Heart right ventricle (tissue), 16 donors: ENCODE measurements around the gene ATP11A. TPM values are rescaled to one million over a fixed set of nuclear protein-coding genes. Genes with fewer than 3 reads are reported as not detected.
A peak's percentile ranks its signal among the peaks of the same experiment; 100 is the strongest.

Source experiments
- ATAC-seq, 8 donors: fragments of 200-7000 bp; cut with Tn5 transposase; one replicate each; pipeline ENCODE4 v1.9.1; 2020; ENCODE audit warnings: mild to moderate bottlenecking in 8 of 8, moderate library complexity in 8 of 8, moderate number of reproducible peaks in 1 of 8
- DNase-seq, 2 donors: peaks; one replicate each; pipeline ENCODE4 v3.0.0-alpha.2; 2020
- H3K27ac ChIP-seq, 10 donors: fragments of 200-600 bp; sonication (generic) in 2 of 10; one replicate each; pipeline versions ENCODE4 v1.5.0 to v1.8.0; 2020 to 2022; ENCODE audit warnings: mild to moderate bottlenecking in 3 of 10
- H3K27me3 ChIP-seq, 7 donors: fragments of 200-600 bp; one replicate each; pipeline ENCODE4 v1.8.0; 2021 to 2022; ENCODE audit warnings: mild to moderate bottlenecking in 2 of 7
- H3K36me3 ChIP-seq, 9 donors: fragments of 200-600 bp; sonication (generic) in 1 of 9; one replicate each; pipeline versions ENCODE4 v1.5.0 to v1.8.0; 2020 to 2022; ENCODE audit warnings: mild to moderate bottlenecking in 2 of 9
- H3K4me1 ChIP-seq, 9 donors: fragments of 200-600 bp; sonication (generic) in 1 of 9; one replicate each; pipeline versions ENCODE4 v1.5.0 to v1.8.0; 2020 to 2022; ENCODE audit warnings: mild to moderate bottlenecking in 4 of 9
- H3K4me3 ChIP-seq, 10 donors: fragments of 200-600 bp; sonication (generic) in 2 of 10; one replicate each; pipeline versions ENCODE4 v1.5.0 to v1.8.0; 2020 to 2022; ENCODE audit warnings: mild to moderate bottlenecking in 7 of 10, moderate library complexity in 2 of 10
- H3K9me3 ChIP-seq, 11 donors: fragments of 200-600 bp in 10 of 11; sonication (generic) in 2 of 11; one replicate each; pipeline versions ENCODE4 v1.5.0 to v1.8.0; 2013 to 2022; ENCODE audit warnings: mild to moderate bottlenecking in 2 of 11, control low read depth in 1 of 11, moderate library complexity in 1 of 11
- WGBS, 2 donors: extraction: QIAGEN DNeasy Blood & Tissue Kit; methylation state at CpG; one replicate each; pipeline ENCODE4 v1.1.7; 2013; ENCODE audit warnings: inconsistent platforms in 1 of 2; 5-methylcytosine and 5-hydroxymethylcytosine counted together
- intact Hi-C, 10 donors: fragments of 100-400 bp; cut with DNase I; formaldehyde crosslinking; loops; one replicate each; pipeline versions ENCODE4 v1.11.1 to v1.14.2; 2022
- polyA plus RNA-seq, 2 donors: library from polyadenylated mRNA; stranded (reverse); fragments of 200-250 nt; gene quantifications; one replicate each; pipeline ENCODE4 v1.2.3, GENCODE V29; 2013
- total RNA-seq, 10 donors: library from RNA; stranded (reverse); fragmentation: NEBNext Ultra II Directional in 3 of 10; extraction: Animal tissue kit (Norgen Biotek cat#: 25700) in 3 of 10; gene quantifications; one replicate each; pipeline versions ENCODE4 v1.2.1 to v1.2.4, GENCODE V29; 2021 to 2023
- TF ChIP-seq, protein P1 (sequence below), 9 donors: fragments of 200-600 bp; sonication (generic) in 2 of 9; IDR thresholded peaks; one replicate each; pipeline versions ENCODE4 v1.5.0 to v1.8.0; 2021 to 2022; ENCODE audit warnings: antibody characterized with exemption in 9 of 9, mild to moderate bottlenecking in 5 of 9, moderate library complexity in 1 of 9
- donor health status: Arrhythmogenic right ventricular cardiomyopathy.
- donor health status: ischemic (EF 13 %, LVEDD 7.1; RV severe dilation, severe dysfunction).
- donor health status: healthy with polysubstance abuse.
- donor health status: DM: no; HTN: yes; CAD: no.
- donor health status: DM: no; HTN: no; CAD: no.
- donor health status: ischemic (EF 25% LVEDD 6.9; RV normal size, moderate dysfunction).
- donor health status: ischemic (EF 25% LVEDD 5.7; RV mildly dilated, moderate dysfunction).
- donor health status: healthy.
- donor health status: DM: yes; HTN: yes; CAD: no.
- donor health status: Ischemic cardiomyopathy.
- donor health status: ischemic (EF 35%, LVEDD 5.7; RV mildly dilated, moderate dysfunction).
- donor health status: nonischemic (EF 11% LVEDD 7.7; RV severe dilation, severe dysfunction).
- donor health status: DM: yes; HTN: yes; CAD: no.
- donor health status: PGD.
- donor health status: ischemic (EF 29% LVEDD 5.4; RV normal size, mild dysfunction).
- donor health status: nonischemic (EF 23%, LVEDD 6.1; RV moderate dilation, normal function).

The ATP11A gene
- total and polyA plus RNA-seq, 12 donors = 20.0 to 164 (median 107) TPM

DNA sequence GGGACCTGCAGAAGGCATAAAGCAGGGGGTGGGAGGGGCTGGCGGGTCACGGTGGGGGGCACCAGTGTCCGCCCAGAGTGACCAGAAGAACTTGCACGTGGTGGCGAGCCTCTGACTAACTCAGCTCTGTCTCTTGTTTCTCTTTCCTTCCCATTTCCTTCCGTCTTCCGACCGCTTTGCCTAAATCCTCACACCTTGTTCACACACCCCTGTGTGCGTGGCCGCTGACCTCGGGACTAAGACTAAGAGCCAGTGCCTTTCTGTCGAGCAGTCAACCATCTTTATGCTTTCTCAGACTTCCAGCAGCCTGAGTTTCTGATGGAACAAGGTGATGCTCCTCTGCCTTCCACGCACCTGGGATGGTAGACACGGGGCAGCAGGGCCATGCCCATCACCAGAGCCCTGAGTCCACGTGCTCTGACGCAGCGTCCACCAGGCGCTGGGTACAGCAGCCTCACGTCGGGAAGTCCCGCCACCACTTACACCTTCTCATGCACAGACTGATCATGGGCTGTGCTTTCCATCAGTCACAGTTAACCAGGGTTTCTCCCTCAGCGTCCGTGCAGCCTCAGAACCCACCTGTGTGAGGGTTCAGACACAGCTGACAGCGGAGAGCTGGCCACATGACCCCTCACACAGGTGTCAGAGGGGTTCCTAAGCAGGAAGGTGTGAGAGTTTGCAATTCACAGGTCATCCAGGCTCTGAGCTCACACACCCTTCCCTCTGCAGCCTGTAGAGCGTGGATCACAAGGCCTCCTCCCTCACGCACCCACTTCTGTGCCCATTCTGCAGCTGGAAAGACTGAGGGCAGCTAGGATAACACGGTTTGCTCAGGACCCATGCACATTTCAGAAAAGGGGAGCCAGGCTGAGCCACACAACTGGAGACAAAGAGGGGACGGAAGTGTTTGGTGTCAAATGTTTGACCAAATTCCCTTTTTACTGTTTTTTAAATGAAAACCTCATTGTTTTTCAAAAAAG, 188.4 kb downstream of the ATP11A start:
- Histone ChIP-seq H3K4me3 (no peak overlapping the region), H3K27me3 (no peaks in the 10 kb centered on the region), H3K36me3 (peaks cover 0 to 87% (median 34%) of the 10 kb centered on the region in 9 donors), H3K9me3 (no peaks in the 10 kb centered on the region), H3K27ac (no peak overlapping the region), H3K4me1 (peaks cover 0 to 27% (median 14%) of the 10 kb centered on the region in 9 donors)
- DNase-seq = peak in 1 of 2 donors; percentile 5
- intact Hi-C loops = loop anchor here in 1 of 10 donors (10.0 kb wide), 1 partner anchor 243 kb away; no protein-coding TSS in a partner anchor
- ATAC-seq = no peak
- 94 to 96% methylated on average over 28 of the region's 28 CpGs for WGBS, 2 donors
- TF ChIP-seq, protein P1, sequence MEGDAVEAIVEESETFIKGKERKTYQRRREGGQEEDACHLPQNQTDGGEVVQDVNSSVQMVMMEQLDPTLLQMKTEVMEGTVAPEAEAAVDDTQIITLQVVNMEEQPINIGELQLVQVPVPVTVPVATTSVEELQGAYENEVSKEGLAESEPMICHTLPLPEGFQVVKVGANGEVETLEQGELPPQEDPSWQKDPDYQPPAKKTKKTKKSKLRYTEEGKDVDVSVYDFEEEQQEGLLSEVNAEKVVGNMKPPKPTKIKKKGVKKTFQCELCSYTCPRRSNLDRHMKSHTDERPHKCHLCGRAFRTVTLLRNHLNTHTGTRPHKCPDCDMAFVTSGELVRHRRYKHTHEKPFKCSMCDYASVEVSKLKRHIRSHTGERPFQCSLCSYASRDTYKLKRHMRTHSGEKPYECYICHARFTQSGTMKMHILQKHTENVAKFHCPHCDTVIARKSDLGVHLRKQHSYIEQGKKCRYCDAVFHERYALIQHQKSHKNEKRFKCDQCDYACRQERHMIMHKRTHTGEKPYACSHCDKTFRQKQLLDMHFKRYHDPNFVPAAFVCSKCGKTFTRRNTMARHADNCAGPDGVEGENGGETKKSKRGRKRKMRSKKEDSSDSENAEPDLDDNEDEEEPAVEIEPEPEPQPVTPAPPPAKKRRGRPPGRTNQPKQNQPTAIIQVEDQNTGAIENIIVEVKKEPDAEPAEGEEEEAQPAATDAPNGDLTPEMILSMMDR (IDR thresholded peaks at IDR 0.05) = no peak

DNA sequence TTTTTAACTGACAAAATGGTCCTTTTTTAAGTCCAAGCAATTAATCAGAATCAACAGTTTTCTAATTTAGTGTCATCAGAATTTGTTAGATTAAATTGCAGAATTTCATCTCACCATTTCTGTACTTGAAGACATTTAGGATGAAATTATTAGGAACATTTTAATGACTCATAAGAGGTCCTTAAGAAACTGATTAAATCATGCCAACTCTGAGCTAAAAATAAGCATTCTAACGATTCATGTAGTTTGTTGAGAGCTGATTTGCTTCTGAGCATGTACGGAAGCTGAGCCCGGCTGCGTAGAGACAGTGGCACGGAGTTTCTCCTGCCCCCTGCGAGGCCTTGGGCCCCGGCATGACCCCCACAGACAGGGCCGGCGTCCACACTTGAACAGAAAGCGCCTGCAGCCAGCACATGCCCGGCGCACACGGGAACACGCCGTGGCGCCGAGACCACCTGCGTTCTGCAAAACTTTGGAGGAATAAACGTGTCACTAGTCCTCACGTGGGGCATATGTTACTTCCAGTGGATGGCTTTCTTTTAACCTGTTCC, 189.5 kb downstream of the ATP11A start:
- H3K4me1 ChIP-seq = peaks cover 0 to 22% (median 9%) of the 10 kb centered on the region in 9 donors
- H3K27ac ChIP-seq = peak overlapping the region in 1 of 10 donors; percentile 39
- peak in 6 of 8 donors; percentile 22 to 61 (median 52) for ATAC-seq
- WGBS, 2 donors = 42 to 69% methylated on average over 20 of the region's 20 CpGs
- peak in 1 of 2 donors; percentile 35 for DNase-seq
- no peak overlapping the region for H3K4me3 ChIP-seq
- peaks cover 0 to 91% (median 34%) of the 10 kb centered on the region in 9 donors for H3K36me3 ChIP-seq
- intact Hi-C loops = loop anchor here in 1 of 10 donors (10.0 kb wide), 1 partner anchor 245 kb away; no protein-coding TSS in a partner anchor
- no peaks in the 10 kb centered on the region for H3K9me3 ChIP-seq
- H3K27me3 ChIP-seq = no peaks in the 10 kb centered on the region
- TF ChIP-seq, protein P1 (IDR thresholded peaks at IDR 0.05) = no peak

DNA sequence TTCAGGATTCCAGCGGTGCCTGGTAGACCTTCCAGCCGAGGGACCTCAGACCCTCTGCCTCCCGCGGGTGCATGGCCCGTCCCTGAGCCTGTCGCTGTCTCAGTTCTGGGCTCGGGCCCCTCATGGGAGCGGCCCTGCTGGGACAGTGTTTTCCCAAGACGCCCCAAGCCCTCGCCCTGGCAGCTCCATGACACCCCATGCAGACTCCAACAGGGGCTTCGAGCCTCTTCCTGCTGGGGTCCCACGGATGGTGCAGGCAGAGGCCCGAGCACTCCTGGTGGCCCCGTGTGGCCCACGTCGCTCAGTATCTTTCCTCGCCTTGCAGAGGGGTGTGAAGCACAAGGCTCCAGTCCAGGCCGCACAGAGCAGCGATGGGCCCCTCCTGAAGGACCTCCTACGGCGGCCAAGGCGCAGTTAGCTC, 190.4 kb downstream of the ATP11A start:
- intact Hi-C loops = no loop called here
- Histone ChIP-seq H3K4me3 (no peak overlapping the region), H3K36me3 (peaks cover 0 to 91% (median 34%) of the 10 kb centered on the region in 9 donors), H3K4me1 (peaks cover 0 to 16% (median 7%) of the 10 kb centered on the region in 9 donors), H3K27ac (no peak overlapping the region), H3K9me3 (no peaks in the 10 kb centered on the region), H3K27me3 (no peaks in the 10 kb centered on the region)
- DNase-seq = peak in 1 of 2 donors; percentile 8
- ATAC-seq = peak in 3 of 8 donors; percentile 4 to 32 (median 9)
- TF ChIP-seq, protein P1 (IDR thresholded peaks at IDR 0.05) = no peak
- 95% methylated on average over 22 of the region's 22 CpGs for WGBS, 2 donors

DNA sequence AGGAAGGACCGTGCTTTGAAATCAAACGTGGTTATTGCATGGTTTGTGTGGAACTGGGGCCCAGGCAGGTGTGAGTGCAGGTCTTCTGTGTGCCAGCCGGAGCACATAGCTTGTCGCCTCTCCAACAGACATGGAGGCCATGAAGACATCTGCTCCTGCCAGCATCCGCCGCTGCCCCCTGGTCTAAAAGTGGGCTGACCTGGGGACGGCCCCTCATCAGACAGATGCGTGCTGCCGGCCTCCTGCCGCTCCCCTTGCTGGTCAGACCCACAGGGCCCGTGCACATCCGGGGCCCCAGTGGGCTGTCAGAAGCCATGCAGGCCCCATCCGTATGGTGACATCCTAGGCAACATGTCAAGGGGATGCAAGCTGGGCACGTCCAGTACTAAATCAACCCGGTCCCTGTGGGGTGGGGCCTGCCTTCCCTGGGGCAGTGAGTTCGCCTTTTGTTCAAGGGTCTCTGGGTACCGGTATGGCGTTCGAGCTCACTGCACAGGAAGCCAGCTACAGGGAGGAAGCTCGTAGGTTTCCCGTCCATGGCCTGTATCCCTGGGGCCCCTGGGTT, 191.2 kb downstream of the ATP11A start:
- ATAC-seq = no peak
- peak in 1 of 2 donors; percentile 6 for DNase-seq
- Histone ChIP-seq H3K9me3 (no peaks in the 10 kb centered on the region), H3K4me1 (peaks cover 0 to 23% (median 12%) of the 10 kb centered on the region in 9 donors), H3K36me3 (peaks cover 0 to 85% (median 32%) of the 10 kb centered on the region in 9 donors), H3K4me3 (no peak overlapping the region), H3K27ac (no peak overlapping the region), H3K27me3 (no peaks in the 10 kb centered on the region)
- intact Hi-C loops = no loop called here
- TF ChIP-seq, protein P1 (IDR thresholded peaks at IDR 0.05) = no peak
- WGBS, 2 donors = 92% methylated on average over 21 of the region's 21 CpGs
